T-helper 17 cell (primary cell): ENCODE measurements around the gene TSPAN32. TPM values are rescaled to one million over a fixed set of nuclear protein-coding genes. Genes with fewer than 3 reads are reported as not detected.

Experiments
- ATAC-seq: fragments of 150-1000 bp; cut with Tn5 transposase; 2 replicates; pipeline ENCODE4 v1.10.0; 2021; ENCODE audit warnings: mild to moderate bottlenecking, moderate library complexity
- DNase-seq, 3 donors: peaks; one replicate each; pipeline versions ENCODE4 v3.0.0 to v3.0.0-alpha.2; 2020 to 2021
- H3K9me3 ChIP-seq: one replicate; pipeline ENCODE4 v1.7.0; 2013; ENCODE audit warnings: low read length, mild to moderate bottlenecking; ENCODE audit not compliant: control insufficient read depth, poor library complexity, severe bottlenecking
- H3K27ac Mint-ChIP-seq: one replicate; pipeline ENCODE4 v1.8.0; 2022; ENCODE audit warnings: mild to moderate bottlenecking, moderate library complexity, mixed read lengths
- H3K27me3 Mint-ChIP-seq: one replicate; pipeline ENCODE4 v1.8.0; 2022; ENCODE audit warnings: mixed read lengths
- H3K36me3 Mint-ChIP-seq: one replicate; pipeline ENCODE4 v1.8.0; 2022; ENCODE audit warnings: low read depth, mixed read lengths
- H3K4me1 Mint-ChIP-seq: one replicate; pipeline ENCODE4 v1.8.0; 2022; ENCODE audit warnings: mild to moderate bottlenecking, mixed read lengths
- H3K4me3 Mint-ChIP-seq: one replicate; pipeline ENCODE4 v1.8.0; 2022; ENCODE audit warnings: mild to moderate bottlenecking, moderate library complexity, mixed read lengths
- total RNA-seq, 4 donors: library from RNA in 2 of 4; stranded (reverse) in 2 of 4; gene quantifications; one replicate each; pipeline ENCODE4 v1.2.3 and lab custom pipeline; 2022 to 2026

The TSPAN32 gene
- total RNA-seq, 2 donors from 2014 or later, result 65.7 to 93.2 TPM

- no peaks in the 10 kb centered on the region for H3K27me3 Mint-ChIP-seq
- ATAC-seq (no peak), DNase-seq (peak in 1 of 3 donors; percentile 2)
- no peaks in the 10 kb centered on the region for H3K9me3 ChIP-seq
- peaks cover 3% of the 10 kb centered on the region for H3K36me3 Mint-ChIP-seq
- H3K27ac Mint-ChIP-seq, result peak overlapping the region; percentile 88
- H3K4me3 Mint-ChIP-seq, result peak overlapping the region; percentile 84
- H3K4me1 Mint-ChIP-seq, result peaks cover 19% of the 10 kb centered on the region
Measured at GRCh38 chr11:2306452-2306823, 4.6 kb downstream of the TSPAN32 start.

GRCh38 chr11:2306877-2307500 is 5.2 kb downstream of the TSPAN32 start:
- H3K4me3 Mint-ChIP-seq, result peak overlapping the region; percentile 15
- H3K36me3 Mint-ChIP-seq, result no peaks in the 10 kb centered on the region
- ATAC-seq (no peak), DNase-seq (peak in 1 of 3 donors; percentile 3)
- H3K4me1 Mint-ChIP-seq, result peaks cover 15% of the 10 kb centered on the region
- no peaks in the 10 kb centered on the region for H3K9me3 ChIP-seq
- H3K27me3 Mint-ChIP-seq, result no peaks in the 10 kb centered on the region
- peak overlapping the region; percentile 88 for H3K27ac Mint-ChIP-seq

- DNase-seq (peak in 1 of 3 donors; percentile 1), ATAC-seq (no peak)
- peak overlapping the region; percentile 29 for H3K27ac Mint-ChIP-seq
- no peak overlapping the region for H3K4me3 Mint-ChIP-seq
- H3K9me3 ChIP-seq, result no peaks in the 10 kb centered on the region
- no peaks in the 10 kb centered on the region for H3K36me3 Mint-ChIP-seq
- H3K4me1 Mint-ChIP-seq, result peaks cover 17% of the 10 kb centered on the region
- no peaks in the 10 kb centered on the region for H3K27me3 Mint-ChIP-seq
Measured at GRCh38 chr11:2307501-2308331, 5.9 kb downstream of the TSPAN32 start.

- Mint-ChIP-seq H3K27me3 (no peaks in the 10 kb centered on the region), H3K36me3 (no peaks in the 10 kb centered on the region), H3K4me1 (peaks cover 19% of the 10 kb centered on the region), H3K4me3 (no peak overlapping the region), H3K27ac (no peak overlapping the region)
- ATAC-seq (no peak), DNase-seq (no peak)
- H3K9me3 ChIP-seq, result no peaks in the 10 kb centered on the region
Measured at GRCh38 chr11:2308713-2309112, 6.9 kb downstream of the TSPAN32 start.

- DNase-seq, result peak in 1 of 3 donors; percentile 1
- no peak for ATAC-seq
- H3K4me1 Mint-ChIP-seq, result peaks cover 20% of the 10 kb centered on the region
- H3K27ac Mint-ChIP-seq, result no peak overlapping the region
- H3K4me3 Mint-ChIP-seq, result no peak overlapping the region
- H3K27me3 Mint-ChIP-seq, result no peaks in the 10 kb centered on the region
- no peaks in the 10 kb centered on the region for H3K36me3 Mint-ChIP-seq
- no peaks in the 10 kb centered on the region for H3K9me3 ChIP-seq
Measured at GRCh38 chr11:2309251-2310072, 7.6 kb downstream of the TSPAN32 start.

GRCh38 chr11:2310073-2310785 is 8.4 kb downstream of the TSPAN32 start:
- ATAC-seq (no peak), DNase-seq (peak in 1 of 3 donors; percentile 4)
- no peaks in the 10 kb centered on the region for H3K27me3 Mint-ChIP-seq
- H3K27ac Mint-ChIP-seq, result no peak overlapping the region
- no peaks in the 10 kb centered on the region for H3K36me3 Mint-ChIP-seq
- H3K4me3 Mint-ChIP-seq, result no peak overlapping the region
- peaks cover 20% of the 10 kb centered on the region for H3K4me1 Mint-ChIP-seq
- no peaks in the 10 kb centered on the region for H3K9me3 ChIP-seq

GRCh38 chr11:2310786-2311352 is 9.1 kb downstream of the TSPAN32 start:
- H3K4me3 Mint-ChIP-seq, result no peak overlapping the region
- peaks cover 14% of the 10 kb centered on the region for H3K4me1 Mint-ChIP-seq
- DNase-seq, result no peak
- no peaks in the 10 kb centered on the region for H3K9me3 ChIP-seq
- no peaks in the 10 kb centered on the region for H3K27me3 Mint-ChIP-seq
- H3K36me3 Mint-ChIP-seq, result no peaks in the 10 kb centered on the region
- no peak for ATAC-seq
- no peak overlapping the region for H3K27ac Mint-ChIP-seq

- DNase-seq (peak in 1 of 3 donors; percentile 4), ATAC-seq (no peak)
- H3K36me3 Mint-ChIP-seq, result no peaks in the 10 kb centered on the region
- peaks cover 8% of the 10 kb centered on the region for H3K4me1 Mint-ChIP-seq
- H3K4me3 Mint-ChIP-seq, result no peak overlapping the region
- no peaks in the 10 kb centered on the region for H3K9me3 ChIP-seq
- H3K27ac Mint-ChIP-seq, result peak overlapping the region; percentile 51
- H3K27me3 Mint-ChIP-seq, result no peaks in the 10 kb centered on the region
Measured at GRCh38 chr11:2311353-2312133, 9.7 kb downstream of the TSPAN32 start.

- Mint-ChIP-seq H3K27me3 (no peaks in the 10 kb centered on the region), H3K27ac (peak overlapping the region; percentile 29), H3K4me1 (peaks cover 13% of the 10 kb centered on the region), H3K36me3 (no peaks in the 10 kb centered on the region), H3K4me3 (no peak overlapping the region)
- H3K9me3 ChIP-seq, result no peaks in the 10 kb centered on the region
- DNase-seq, result peak in 1 of 3 donors; percentile 3
- ATAC-seq, result no peak
Measured at GRCh38 chr11:2312232-2313042, 10.6 kb downstream of the TSPAN32 start.

GRCh38 chr11:2313051-2313951 is 11.5 kb downstream of the TSPAN32 start:
- H3K27ac Mint-ChIP-seq, result peak overlapping the region; percentile 29
- ATAC-seq, result no peak
- no peaks in the 10 kb centered on the region for H3K36me3 Mint-ChIP-seq
- H3K4me1 Mint-ChIP-seq, result peaks cover 11% of the 10 kb centered on the region
- no peak overlapping the region for H3K4me3 Mint-ChIP-seq
- H3K27me3 Mint-ChIP-seq, result no peaks in the 10 kb centered on the region
- peak in 1 of 3 donors; percentile 1 for DNase-seq
- no peaks in the 10 kb centered on the region for H3K9me3 ChIP-seq

- Mint-ChIP-seq H3K4me1 (peaks cover 11% of the 10 kb centered on the region), H3K36me3 (no peaks in the 10 kb centered on the region), H3K27me3 (no peaks in the 10 kb centered on the region)
Measured at GRCh38 chr11:2314136-2314524, 12.3 kb downstream of the TSPAN32 start.

More at GRCh38 chr11:2314136-2314524, 12.3 kb downstream of the TSPAN32 start:
- no peaks in the 10 kb centered on the region for H3K9me3 ChIP-seq
- H3K27ac Mint-ChIP-seq, result no peak overlapping the region
- no peak for ATAC-seq
- H3K4me3 Mint-ChIP-seq, result no peak overlapping the region
- DNase-seq, result no peak
